NCI-H2081 treated with DMSO at 0.1 percent for 48 hours (cell line): ENCODE measurements around the gene C16orf87.

Experiments used
- DNase-seq: peaks from one replicate; lab custom pipeline; 2025; lab: John Stamatoyannopoulos, UW

C16orf87 gene

DNA sequence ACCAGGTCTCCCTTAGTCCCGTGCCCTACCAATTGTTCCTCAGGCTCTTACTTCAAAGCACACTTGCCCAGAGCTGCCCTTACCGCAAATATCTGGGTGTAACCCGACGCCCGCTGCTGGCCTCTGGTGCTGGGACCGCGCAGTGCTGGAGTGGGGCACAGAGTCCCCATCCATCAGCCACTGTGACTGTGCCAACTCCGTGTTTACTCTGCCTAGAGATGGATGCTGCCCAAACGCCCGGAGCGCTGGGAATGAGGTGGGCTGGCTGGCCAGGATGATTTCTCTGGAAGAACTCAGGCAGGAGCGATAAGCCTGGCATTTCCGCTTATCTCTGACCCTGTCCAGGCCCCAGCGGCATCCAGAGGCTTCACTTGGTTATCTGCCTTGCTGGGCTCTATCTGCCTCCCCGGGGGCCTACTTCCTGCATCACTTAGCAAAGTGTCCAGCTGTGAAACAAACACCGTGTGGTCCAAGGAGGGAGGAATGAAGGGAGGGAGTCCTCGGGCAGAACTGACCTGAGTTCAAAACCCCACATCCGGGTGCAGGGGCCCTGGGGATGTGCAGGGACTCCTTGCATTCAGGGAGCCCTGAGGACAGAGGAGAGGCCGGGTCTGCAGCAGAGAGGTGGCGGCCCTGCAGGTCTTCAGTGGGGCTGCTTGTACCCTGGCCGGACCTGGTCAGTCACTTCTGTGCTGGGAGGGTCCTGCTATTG is 73.5 kb downstream of the C16orf87 start:
- no peak for DNase-seq

GRCh38 chr16:46756772-46757171 is 74.2 kb downstream of the C16orf87 start:
- no peak for DNase-seq

DNA sequence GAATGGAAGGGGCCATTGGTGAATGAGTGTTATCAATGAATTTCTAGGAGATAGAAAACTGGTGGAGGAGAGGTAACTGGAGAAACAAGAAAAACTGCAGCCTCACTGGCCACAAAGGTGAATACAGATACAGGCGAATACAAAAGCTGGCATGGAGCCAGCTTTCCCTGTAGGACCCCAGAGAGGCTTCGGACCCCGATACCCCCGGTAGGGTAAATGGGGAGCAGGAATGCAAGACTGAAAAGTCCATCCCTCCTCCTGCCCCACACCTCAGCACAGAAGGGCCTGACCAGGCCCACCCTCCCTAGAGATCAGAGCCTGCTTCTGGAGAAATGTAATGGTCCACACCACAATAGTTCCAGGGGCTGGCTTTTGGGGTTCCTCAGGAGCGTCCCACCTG is 78.0 kb downstream of the C16orf87 start:
- DNase-seq: no peak

- DNase-seq: no peak
Observed at GRCh38 chr16:46751381-46751780, 79.6 kb downstream of the C16orf87 start.

DNA sequence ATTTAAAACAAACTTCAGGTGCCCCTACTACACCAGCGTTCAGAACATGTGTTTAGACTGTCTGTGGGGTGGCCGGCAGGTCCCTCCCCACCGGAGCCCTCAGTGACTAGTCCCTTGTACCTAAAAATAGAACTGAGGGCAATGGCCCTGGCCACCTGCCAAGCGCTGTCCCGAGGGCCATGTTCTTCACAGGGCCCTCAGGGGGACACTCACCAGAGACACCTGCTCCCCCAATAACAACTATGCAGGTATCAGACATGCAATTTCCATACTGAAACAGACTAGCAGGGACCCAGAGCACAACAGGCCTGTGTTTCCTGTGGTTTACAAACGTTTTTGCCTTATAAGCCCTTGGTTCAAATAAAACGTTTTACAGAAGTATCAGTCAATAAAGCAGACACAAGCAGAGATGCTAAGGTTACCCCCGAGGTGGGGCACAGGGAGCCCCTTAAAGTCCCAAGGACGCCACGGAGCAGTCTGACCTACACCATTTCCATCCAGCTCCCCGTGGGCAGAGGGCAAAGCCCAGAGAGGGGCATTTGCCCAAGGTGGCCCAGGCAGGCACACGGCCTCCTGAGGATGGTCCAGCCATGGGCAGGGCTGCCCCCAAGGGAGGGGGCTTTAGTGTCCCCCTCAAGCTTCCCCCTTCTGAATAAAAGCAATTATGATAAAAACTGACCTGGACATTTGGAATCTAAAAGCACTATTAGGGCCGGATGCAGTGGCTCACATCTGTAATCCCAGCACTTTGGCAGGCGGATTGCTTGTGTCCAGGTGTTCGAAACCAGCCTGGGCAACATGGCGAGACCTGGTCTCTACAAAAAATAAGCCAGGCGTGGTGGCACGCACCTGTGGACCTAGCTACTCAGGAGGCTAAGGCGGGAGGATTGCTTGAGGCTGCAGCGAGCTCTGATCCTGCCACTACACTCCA is 81.9 kb downstream of the C16orf87 start:
- DNase-seq: no peak

DNA sequence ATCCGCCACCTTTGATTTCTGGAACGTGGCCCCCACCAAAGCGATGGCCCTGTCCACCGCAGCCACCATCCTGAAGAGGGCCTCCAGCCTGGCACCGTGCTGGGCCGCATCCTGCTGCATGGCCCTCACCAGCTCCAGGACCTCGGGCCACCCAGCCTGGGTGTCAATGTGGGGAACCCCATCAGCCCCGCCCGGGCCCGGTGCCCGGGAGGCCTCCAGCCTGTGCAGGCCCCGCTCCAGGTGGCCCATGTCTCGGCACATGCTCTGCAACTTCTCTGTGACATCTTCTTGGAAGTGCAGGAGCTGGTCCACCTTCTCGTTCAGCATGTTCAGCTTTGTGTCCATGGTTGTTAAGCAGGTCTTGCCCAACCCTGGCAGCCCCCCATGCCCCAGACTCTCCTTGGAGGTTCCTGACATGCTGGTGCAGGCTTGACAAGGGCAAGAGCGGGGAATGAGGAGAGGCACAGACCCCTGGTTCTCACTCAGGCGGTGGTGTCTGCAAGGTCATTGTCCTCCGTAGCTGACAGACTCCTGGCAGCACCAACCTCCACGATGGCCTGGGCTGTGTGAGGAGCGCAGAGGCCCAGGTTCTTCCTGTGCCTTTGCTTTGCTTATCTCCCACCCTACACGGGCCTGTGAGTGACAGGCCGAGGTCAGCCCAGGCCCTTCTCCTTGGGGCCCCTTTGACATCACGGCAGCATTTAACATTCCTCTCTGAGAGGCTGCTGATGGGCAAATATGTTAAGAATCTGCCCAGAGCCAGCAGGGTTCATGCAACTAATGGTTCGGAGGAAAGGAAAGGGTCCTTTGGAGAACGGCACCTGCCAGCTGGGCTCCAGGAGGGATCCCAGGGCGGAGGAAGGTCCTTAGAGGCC is 83.0 kb downstream of the C16orf87 start, which contains the start of gene MYLK3:
Gene MYLK3 (minus strand): TSS at position 568 of the 875 bp plus-strand sequence. CDS start 151 bp downstream, at position 417.
- DNase-seq: no peak

DNA sequence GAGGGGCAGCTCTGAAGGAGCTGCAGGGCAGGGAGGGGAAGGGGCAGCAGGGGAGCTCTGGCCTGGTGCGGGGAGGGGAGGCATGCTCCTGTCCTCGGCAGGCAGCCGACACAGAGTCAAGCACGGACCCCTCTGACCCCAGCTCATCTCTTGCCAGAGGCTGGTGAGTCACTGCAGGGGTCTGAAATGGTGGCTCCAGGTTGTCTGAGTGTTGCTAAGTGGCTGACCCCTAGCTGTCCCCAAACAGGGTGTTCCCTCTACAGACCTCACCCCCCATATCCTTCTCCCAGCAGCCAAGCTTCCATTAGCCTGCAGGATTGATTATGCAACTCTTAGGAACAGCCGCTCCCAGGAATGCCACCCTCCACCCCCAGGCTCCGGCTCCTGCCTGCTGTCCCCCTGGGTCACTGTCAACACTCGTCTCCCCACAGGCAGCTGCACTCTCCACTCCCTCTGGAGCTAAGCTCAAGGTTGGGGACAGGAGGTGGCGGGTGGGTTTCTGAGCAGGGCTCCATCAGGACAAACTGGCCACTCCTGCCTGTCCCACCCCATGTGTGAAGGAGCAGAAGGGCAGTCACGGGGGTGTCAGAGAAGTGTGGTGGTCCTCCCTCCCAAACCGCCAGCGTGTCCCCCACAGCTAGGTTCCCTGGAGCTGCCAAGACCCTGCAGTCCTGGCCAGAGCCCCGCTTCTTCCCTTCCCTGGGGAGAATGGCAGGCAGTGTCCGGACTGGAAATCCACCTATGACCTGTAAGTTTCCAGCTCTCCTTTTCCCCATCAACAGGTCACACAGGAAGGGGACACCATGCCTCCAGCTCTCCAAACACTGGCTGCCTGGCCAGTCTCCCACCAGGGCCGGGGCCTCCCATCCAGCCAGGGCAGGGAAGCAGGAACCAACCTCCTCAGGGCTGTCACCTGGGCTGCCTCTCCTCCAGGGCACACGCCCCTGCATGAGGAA is 83.9 kb downstream of the C16orf87 start:
- no peak for DNase-seq
